Activated naive CD4-positive, alpha-beta T cell treated with anti-CD3 and anti-CD28 coated beads, Interleukin-2, amount 10 ng/mL, durations not matched to agents 7 days and 5 days (primary cell): ENCODE data around the gene TP53I11.

Source experiments
- CTCF ChIA-PET: fragments of 350-600 bp; sonication (Branson Sonifier 250); formaldehyde crosslinking; loops from one replicate; lab custom pipeline; 2021; ENCODE audit warnings: antibody characterized with exemption; lab: Charles Lee
- DNase-seq: peaks from one replicate; pipeline ENCODE4 v3.0.0-alpha.2; 2020
- H3K27ac Mint-ChIP-seq: one replicate; pipeline ENCODE4 v1.8.0; 2021; ENCODE audit warnings: mild to moderate bottlenecking, moderate library complexity, mixed read lengths
- H3K27me3 Mint-ChIP-seq: one replicate; pipeline ENCODE4 v1.8.0; 2021; ENCODE audit warnings: mild to moderate bottlenecking, mixed read lengths
- H3K36me3 Mint-ChIP-seq: one replicate; pipeline ENCODE4 v1.8.0; 2021; ENCODE audit warnings: mixed read lengths
- H3K4me1 Mint-ChIP-seq: one replicate; pipeline ENCODE4 v1.8.0; 2021; ENCODE audit warnings: mixed read lengths
- H3K4me3 Mint-ChIP-seq: one replicate; pipeline ENCODE4 v1.8.0; 2021; ENCODE audit warnings: mild to moderate bottlenecking, moderate library complexity, mixed read lengths
- H3K9me3 Mint-ChIP-seq: one replicate; pipeline ENCODE4 v1.8.0; 2021; ENCODE audit warnings: mixed read lengths

The TP53I11 gene

DNA sequence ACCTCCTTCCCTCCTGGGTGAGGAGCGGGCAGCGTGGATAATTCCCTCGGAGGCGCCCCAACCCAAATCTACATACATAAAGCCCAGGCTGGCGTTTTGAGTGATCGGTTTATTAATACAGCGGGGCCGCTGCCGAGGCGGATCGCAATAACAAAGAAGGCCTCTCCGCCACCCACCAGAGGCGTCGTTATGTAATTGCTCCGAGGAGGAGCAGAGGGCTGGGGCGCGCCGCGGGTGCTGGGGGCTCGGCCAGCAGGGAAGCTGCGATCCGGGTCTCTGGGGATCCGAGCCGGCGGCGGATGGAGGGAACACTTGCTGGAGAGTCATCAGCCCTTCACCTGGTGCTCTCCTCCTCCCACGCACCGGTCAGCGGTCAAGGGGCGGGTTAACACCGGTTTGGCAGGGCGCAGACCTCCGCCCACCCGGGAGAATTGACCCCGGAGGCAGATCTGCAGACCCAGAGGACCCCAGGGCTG lies 6.4 kb upstream of the TP53I11 start:
- H3K36me3 Mint-ChIP-seq, result no peaks in the 10 kb centered on the region
- DNase-seq, result no peak
- no peak overlapping the region for H3K27ac Mint-ChIP-seq
- no peaks in the 10 kb centered on the region for H3K4me1 Mint-ChIP-seq
- peaks cover 29% of the 10 kb centered on the region for H3K27me3 Mint-ChIP-seq
- CTCF ChIA-PET, result no interaction called here
- H3K4me3 Mint-ChIP-seq, result no peak overlapping the region
- H3K9me3 Mint-ChIP-seq, result no peaks in the 10 kb centered on the region

GRCh38 chr11:44955015-44955738 lies 4.5 kb upstream of the TP53I11 start:
- no peak overlapping the region for H3K4me3 Mint-ChIP-seq
- no peaks in the 10 kb centered on the region for H3K9me3 Mint-ChIP-seq
- H3K27ac Mint-ChIP-seq, result no peak overlapping the region
- peaks cover 2% of the 10 kb centered on the region for H3K4me1 Mint-ChIP-seq
- no peaks in the 10 kb centered on the region for H3K36me3 Mint-ChIP-seq
- CTCF ChIA-PET, result interaction anchor here (1.0 to 1.4 kb wide), 6 partner anchors 9 to 150 kb away, joined by 3 to 11 read pairs (median 6); no protein-coding TSS in a partner anchor
- DNase-seq, result no peak
- H3K27me3 Mint-ChIP-seq, result peaks cover 39% of the 10 kb centered on the region

DNA sequence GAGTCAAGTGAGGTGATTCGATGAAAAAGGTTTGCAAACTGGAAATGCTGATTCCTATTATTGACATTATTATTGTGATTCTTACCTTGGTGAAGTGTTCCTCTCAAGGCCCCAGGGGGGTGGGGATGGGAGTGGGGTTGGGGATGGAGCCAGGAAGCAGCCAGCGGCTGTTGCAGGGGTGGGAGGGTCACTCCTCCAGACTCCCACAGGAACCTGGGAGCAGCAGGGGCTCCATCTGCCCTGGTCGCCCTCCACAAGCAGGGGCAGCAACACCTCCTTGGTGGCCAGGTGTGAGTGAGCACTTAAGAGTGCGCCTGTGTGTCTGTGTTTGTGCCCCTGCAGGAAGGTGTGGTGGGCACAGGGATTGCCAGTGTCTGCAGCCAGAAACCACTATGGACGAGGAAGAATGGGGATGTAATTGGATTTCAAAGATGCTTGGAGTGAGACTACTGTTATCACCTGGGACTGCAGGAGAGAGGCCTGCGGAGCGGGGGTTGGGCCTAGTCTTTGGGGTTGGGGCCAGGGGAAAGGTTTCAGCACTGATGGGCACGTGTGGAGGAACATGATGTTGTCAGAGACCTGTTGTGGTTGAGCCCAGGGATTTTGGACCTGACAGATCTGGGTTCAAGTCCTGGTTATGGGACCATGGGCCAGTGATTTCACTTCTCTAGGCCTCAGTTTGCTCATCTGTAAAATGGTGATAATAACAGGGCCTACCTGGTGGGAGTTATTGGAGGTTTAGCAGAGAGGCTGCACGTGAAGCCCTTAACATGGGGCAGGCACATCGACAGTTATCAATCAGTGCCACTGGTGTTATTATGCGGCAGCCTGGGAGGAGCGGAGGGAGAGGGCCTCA lies 3.6 kb upstream of the TP53I11 start:
- DNase-seq, result no peak
- Mint-ChIP-seq H3K4me3 (no peak overlapping the region), H3K9me3 (no peaks in the 10 kb centered on the region), H3K36me3 (no peaks in the 10 kb centered on the region), H3K27me3 (peaks cover 41% of the 10 kb centered on the region), H3K4me1 (peaks cover 2% of the 10 kb centered on the region), H3K27ac (no peak overlapping the region)
- CTCF ChIA-PET, result interaction anchor here (1.0 to 2.5 kb wide), 5 partner anchors 10 to 151 kb away, joined by 4 to 11 read pairs (median 6); no protein-coding TSS in a partner anchor

DNA sequence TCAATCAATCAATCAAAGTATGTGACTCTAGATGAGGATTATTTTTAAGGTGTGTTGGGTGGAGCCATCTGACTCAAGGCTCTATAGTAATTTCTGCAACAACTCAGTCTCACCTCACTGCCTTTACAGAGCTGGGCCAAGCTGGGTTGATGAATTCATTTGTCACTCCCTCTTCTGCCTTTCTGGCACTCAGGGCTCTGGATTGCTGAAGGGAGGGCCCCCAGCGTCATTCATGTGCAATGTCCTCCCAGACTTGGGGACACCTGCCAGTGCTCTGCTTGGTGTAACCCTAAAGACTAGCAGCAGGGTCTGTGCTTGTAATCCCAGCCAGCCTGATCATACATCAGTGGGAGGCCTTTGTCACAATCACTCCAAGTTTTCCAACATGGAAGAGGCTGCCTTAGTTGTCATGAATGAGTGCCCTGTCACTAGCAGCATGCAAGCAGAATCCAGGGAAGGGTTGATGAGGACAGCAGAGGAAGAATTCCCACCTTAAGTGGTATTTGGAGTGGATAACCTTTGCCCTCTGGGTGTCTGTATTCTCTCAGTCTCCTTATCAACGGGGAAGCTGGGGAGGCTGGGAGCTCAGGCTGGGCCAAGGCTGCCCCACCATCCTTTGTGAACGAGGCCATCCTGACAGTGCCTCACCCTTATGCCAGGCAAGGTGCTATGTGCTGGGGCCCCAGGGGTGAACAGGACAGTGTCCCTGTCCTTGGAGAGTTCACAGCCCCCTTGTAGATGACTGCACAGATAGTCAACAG lies 2.0 kb upstream of the TP53I11 start:
- no peak for DNase-seq
- CTCF ChIA-PET, result interaction anchor here (1.0 to 2.5 kb wide), 5 partner anchors 9 to 156 kb away, joined by 3 to 8 read pairs (median 4); no protein-coding TSS in a partner anchor
- Mint-ChIP-seq H3K4me3 (no peak overlapping the region), H3K27me3 (peaks cover 53% of the 10 kb centered on the region), H3K4me1 (peaks cover 5% of the 10 kb centered on the region), H3K36me3 (no peaks in the 10 kb centered on the region), H3K27ac (no peak overlapping the region), H3K9me3 (no peaks in the 10 kb centered on the region)

GRCh38 chr11:44952082-44952481 lies 1.4 kb upstream of the TP53I11 start:
- DNase-seq, result no peak
- no peaks in the 10 kb centered on the region for H3K9me3 Mint-ChIP-seq
- no peaks in the 10 kb centered on the region for H3K36me3 Mint-ChIP-seq
- H3K4me3 Mint-ChIP-seq, result no peak overlapping the region
- H3K27me3 Mint-ChIP-seq, result peaks cover 59% of the 10 kb centered on the region
- H3K27ac Mint-ChIP-seq, result no peak overlapping the region
- CTCF ChIA-PET, result interaction anchor here (1.0 to 2.5 kb wide), 5 partner anchors 9 to 156 kb away, joined by 3 to 8 read pairs (median 4); no protein-coding TSS in a partner anchor
- H3K4me1 Mint-ChIP-seq, result peaks cover 5% of the 10 kb centered on the region

DNA sequence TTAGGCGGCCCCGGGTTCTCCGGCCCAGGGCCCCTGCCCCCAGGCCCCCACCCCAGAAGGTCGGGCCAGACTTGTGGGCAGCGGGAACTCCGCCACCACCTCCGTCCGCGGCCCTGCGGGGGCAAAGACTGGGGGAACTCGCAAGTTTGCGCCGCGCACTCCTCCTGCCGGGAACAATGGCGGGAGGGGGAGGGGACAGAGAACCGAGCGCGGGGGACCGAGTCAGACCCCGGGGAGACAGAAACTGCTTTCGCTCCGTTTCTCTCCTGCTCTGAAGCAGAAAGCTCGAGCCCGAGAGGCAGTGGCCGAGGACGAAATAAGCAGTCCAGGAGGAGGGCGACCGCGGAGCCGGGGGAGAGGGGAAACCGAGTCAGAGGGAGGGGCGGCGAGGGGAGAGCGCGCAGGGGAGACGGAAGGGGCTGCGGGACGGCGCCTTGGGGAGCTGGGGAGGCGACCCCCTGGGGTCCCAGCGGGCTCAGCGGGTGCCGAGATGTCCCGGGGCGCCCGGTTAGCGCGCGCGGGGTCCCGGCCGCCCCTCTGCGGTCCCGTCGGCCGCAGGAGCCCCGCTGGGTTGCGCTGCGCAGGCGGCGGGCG lies 555 bp downstream of the TP53I11 start:
- no peak for DNase-seq
- Mint-ChIP-seq H3K9me3 (no peaks in the 10 kb centered on the region), H3K27me3 (peaks cover 65% of the 10 kb centered on the region), H3K4me1 (peaks cover 5% of the 10 kb centered on the region), H3K4me3 (peak overlapping the region; percentile 58), H3K27ac (no peak overlapping the region), H3K36me3 (no peaks in the 10 kb centered on the region)
- CTCF ChIA-PET, result interaction anchor here (1.2 to 1.5 kb wide), 4 partner anchors 9 to 153 kb away, joined by 3 to 7 read pairs (median 6); no protein-coding TSS in a partner anchor

GRCh38 chr11:44949160-44950030 lies 1.3 kb downstream of the TP53I11 start:
- peaks cover 64% of the 10 kb centered on the region for H3K27me3 Mint-ChIP-seq
- DNase-seq, result no peak
- CTCF ChIA-PET, result interaction anchor here (0.8 to 1.5 kb wide), 5 partner anchors 8 to 154 kb away, joined by 3 to 7 read pairs (median 6); no protein-coding TSS in a partner anchor
- H3K4me3 Mint-ChIP-seq, result peak overlapping the region; percentile 18
- no peak overlapping the region for H3K27ac Mint-ChIP-seq
- no peaks in the 10 kb centered on the region for H3K36me3 Mint-ChIP-seq
- H3K9me3 Mint-ChIP-seq, result no peaks in the 10 kb centered on the region
- H3K4me1 Mint-ChIP-seq, result peaks cover 5% of the 10 kb centered on the region

DNA sequence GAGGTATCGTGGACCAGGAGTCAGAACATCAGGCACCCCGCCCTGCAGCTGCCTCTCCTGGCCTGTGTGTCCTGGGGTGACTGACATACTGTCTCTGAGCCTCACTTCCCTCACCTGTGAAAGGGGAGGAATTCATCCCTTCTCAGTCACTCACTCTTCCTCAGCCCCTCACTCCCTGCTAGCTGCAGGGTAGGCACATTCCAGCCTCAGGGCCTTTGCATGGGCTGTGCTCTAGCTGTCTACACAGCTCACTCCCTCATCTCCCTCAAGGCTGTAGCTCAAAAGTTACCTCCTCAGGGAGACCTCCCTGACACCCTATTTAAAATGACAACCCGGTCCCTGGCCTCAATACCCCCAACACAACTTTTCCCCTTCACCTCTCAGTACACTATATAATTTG lies 2.5 kb downstream of the TP53I11 start:
- Mint-ChIP-seq H3K4me3 (no peak overlapping the region), H3K9me3 (no peaks in the 10 kb centered on the region), H3K36me3 (no peaks in the 10 kb centered on the region), H3K4me1 (peaks cover 5% of the 10 kb centered on the region), H3K27ac (no peak overlapping the region), H3K27me3 (peaks cover 76% of the 10 kb centered on the region)
- DNase-seq, result no peak
- CTCF ChIA-PET, result interaction anchor here (0.8 to 6.5 kb wide), 4 partner anchors 11 to 163 kb away, joined by 4 to 46 read pairs (median 24); no protein-coding TSS in a partner anchor

GRCh38 chr11:44947114-44947513 lies 3.6 kb downstream of the TP53I11 start:
- CTCF ChIA-PET, result interaction anchor here (2.7 to 6.5 kb wide), 3 partner anchors 10 to 157 kb away, joined by 13 to 46 read pairs (median 43); no protein-coding TSS in a partner anchor
- peaks cover 79% of the 10 kb centered on the region for H3K27me3 Mint-ChIP-seq
- H3K36me3 Mint-ChIP-seq, result no peaks in the 10 kb centered on the region
- peaks cover 5% of the 10 kb centered on the region for H3K4me1 Mint-ChIP-seq
- no peak for DNase-seq
- no peaks in the 10 kb centered on the region for H3K9me3 Mint-ChIP-seq
- no peak overlapping the region for H3K27ac Mint-ChIP-seq
- H3K4me3 Mint-ChIP-seq, result no peak overlapping the region

GRCh38 chr11:44946263-44946662 lies 4.4 kb downstream of the TP53I11 start:
- Mint-ChIP-seq H3K4me1 (peaks cover 3% of the 10 kb centered on the region), H3K36me3 (no peaks in the 10 kb centered on the region), H3K4me3 (no peak overlapping the region), H3K27ac (no peak overlapping the region), H3K9me3 (no peaks in the 10 kb centered on the region), H3K27me3 (peaks cover 71% of the 10 kb centered on the region)
- CTCF ChIA-PET, result interaction anchor here (0.5 to 6.5 kb wide), 4 partner anchors 9 to 158 kb away, joined by 3 to 46 read pairs (median 28); no protein-coding TSS in a partner anchor
- no peak for DNase-seq

- no peak for DNase-seq
- Mint-ChIP-seq H3K4me3 (no peak overlapping the region), H3K4me1 (peaks cover 3% of the 10 kb centered on the region), H3K36me3 (no peaks in the 10 kb centered on the region), H3K9me3 (no peaks in the 10 kb centered on the region), H3K27ac (no peak overlapping the region), H3K27me3 (peaks cover 71% of the 10 kb centered on the region)
- CTCF ChIA-PET, result interaction anchor here (2.7 to 6.5 kb wide), 3 partner anchors 8 to 158 kb away, joined by 13 to 46 read pairs (median 43); no protein-coding TSS in a partner anchor
These were observed 5.0 kb downstream of the TP53I11 start for GRCh38 chr11:44945666-44946065.

DNA sequence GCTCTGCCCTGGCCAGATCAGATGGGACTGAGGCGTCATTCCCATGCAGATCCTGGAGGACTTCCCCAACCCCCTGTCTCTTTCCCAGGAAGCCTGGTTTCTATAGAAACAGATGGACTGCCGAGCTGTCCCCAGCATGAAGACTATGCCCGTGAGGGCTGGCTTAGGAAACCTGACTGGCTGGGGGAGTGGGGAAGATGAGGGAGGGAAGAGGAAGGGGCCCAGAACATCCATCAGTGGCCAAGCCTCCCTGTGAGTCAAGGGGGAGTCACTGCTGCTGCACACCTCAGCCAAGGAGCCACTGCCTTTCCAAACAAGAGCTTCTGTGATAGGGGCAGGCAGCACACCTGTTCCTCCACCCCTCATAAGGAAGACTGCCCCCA lies 5.8 kb downstream of the TP53I11 start:
- H3K4me3 Mint-ChIP-seq, result no peak overlapping the region
- no peaks in the 10 kb centered on the region for H3K36me3 Mint-ChIP-seq
- peaks cover 7% of the 10 kb centered on the region for H3K4me1 Mint-ChIP-seq
- DNase-seq, result no peak
- CTCF ChIA-PET, result interaction anchor here (2.7 to 6.5 kb wide), 3 partner anchors 8 to 159 kb away, joined by 13 to 46 read pairs (median 43); no protein-coding TSS in a partner anchor
- peaks cover 67% of the 10 kb centered on the region for H3K27me3 Mint-ChIP-seq
- H3K27ac Mint-ChIP-seq, result no peak overlapping the region
- H3K9me3 Mint-ChIP-seq, result no peaks in the 10 kb centered on the region
